CD14-positive monocyte (primary cell): ENCODE results near the gene TRPC1. TPM values are rescaled to one million over a fixed set of nuclear protein-coding genes. Genes with fewer than 3 reads are reported as not detected.

ENCODE experiments used
- DNase-seq, 3 donors: peaks; one replicate each; pipeline ENCODE4 v3.0.0-alpha.2; 2011 to 2022
- H2AFZ ChIP-seq: 2 replicates; pipeline ENCODE4 v1.6.0; 2012; ENCODE audit warnings: mild to moderate bottlenecking, low read depth, low read length, inconsistent platforms; ENCODE audit not compliant: insufficient read depth, poor library complexity, severe bottlenecking
- H3K27ac ChIP-seq, 2 donors: 1 replicate in 1 of 2; 2 replicates in 1 of 2; pipeline ENCODE4 v1.5.1; 2012 to 2013; ENCODE audit warnings: low read length in 2 of 2, control low read depth in 1 of 2, inconsistent platforms in 1 of 2, low read depth in 1 of 2, mild to moderate bottlenecking in 1 of 2
- H3K27me3 ChIP-seq, 2 donors: one replicate each; pipeline versions ENCODE4 v1.6.0 to v1.6.1; 2011 to 2013; ENCODE audit warnings: low read length in 2 of 2; ENCODE audit not compliant: control insufficient read depth in 2 of 2, insufficient read depth in 2 of 2
- H3K36me3 ChIP-seq, 2 donors: replicated peaks in 1 of 2; 1 replicate in 1 of 2; 2 replicates in 1 of 2; pipeline versions ENCODE4 v1.5.1 to v1.6.1; 2012 to 2013; ENCODE audit warnings: low read length in 2 of 2, control low read depth in 1 of 2, inconsistent platforms in 1 of 2, mild to moderate bottlenecking in 1 of 2; ENCODE audit not compliant: insufficient read depth in 2 of 2, control insufficient read depth in 1 of 2
- H3K4me1 ChIP-seq, 2 donors: 1 replicate in 1 of 2; 2 replicates in 1 of 2; pipeline versions ENCODE4 v1.5.1 to v1.6.1; 2012 to 2013; ENCODE audit warnings: low read length in 2 of 2, control low read depth in 1 of 2, inconsistent platforms in 1 of 2, mild to moderate bottlenecking in 1 of 2, moderate library complexity in 1 of 2; ENCODE audit not compliant: insufficient read depth in 2 of 2, control insufficient read depth in 1 of 2
- H3K4me2 ChIP-seq: replicated peaks from 2 replicates; pipeline ENCODE3; 2012; ENCODE audit warnings: low read length, moderate library complexity, mild to moderate bottlenecking; ENCODE audit not compliant: poor library complexity, severe bottlenecking; ENCODE audit errors: extremely low read depth
- H3K4me3 ChIP-seq, 3 experiments: fragments of 200-600 bp in 1 of 3; sonication (generic) in 1 of 3; replicated peaks in 1 of 3; 1 replicate in 2 of 3; 2 replicates in 1 of 3; pipeline ENCODE4 v1.5.1; 2011 to 2013; ENCODE audit warnings: low read length in 3 of 3, mild to moderate bottlenecking in 3 of 3, control low read depth in 2 of 3, low read depth in 2 of 3, inconsistent platforms in 1 of 3, moderate library complexity in 1 of 3
- H3K79me2 ChIP-seq: 2 replicates; pipeline ENCODE4 v1.6.0; 2012; ENCODE audit warnings: mild to moderate bottlenecking, control low read depth, inconsistent platforms, low read length, moderate library complexity; ENCODE audit not compliant: insufficient read depth
- H3K9ac ChIP-seq: 2 replicates; pipeline ENCODE4 v1.6.0; 2017; ENCODE audit warnings: low read length, mild to moderate bottlenecking; ENCODE audit not compliant: insufficient read depth, poor library complexity, severe bottlenecking
- H3K9me3 ChIP-seq, 2 donors: replicated peaks in 1 of 2; 1 replicate in 1 of 2; 2 replicates in 1 of 2; pipeline versions ENCODE4 v1.5.1 to v1.6.1; 2012 to 2013; ENCODE audit warnings: low read length in 2 of 2, control low read depth in 1 of 2; ENCODE audit not compliant: control insufficient read depth in 1 of 2, insufficient read depth in 1 of 2
- H4K20me1 ChIP-seq: 2 replicates; pipeline ENCODE4 v1.6.0; 2012; ENCODE audit warnings: mild to moderate bottlenecking, low read length, control low read depth, moderate library complexity; ENCODE audit not compliant: insufficient read depth
- H3K27ac Mint-ChIP-seq, 7 donors: one replicate each; pipeline ENCODE4 v1.8.0; 2020; ENCODE audit warnings: mild to moderate bottlenecking in 7 of 7, mixed read lengths in 7 of 7, moderate library complexity in 6 of 7, inconsistent platforms in 2 of 7
- H3K27me3 Mint-ChIP-seq, 3 donors: one replicate each; pipeline ENCODE4 v1.8.0; 2021 to 2022; ENCODE audit warnings: low read depth in 3 of 3, mild to moderate bottlenecking in 3 of 3, mixed read lengths in 3 of 3, moderate library complexity in 3 of 3, inconsistent platforms in 1 of 3
- H3K36me3 Mint-ChIP-seq, 2 donors: one replicate each; pipeline ENCODE4 v1.8.0; 2020; ENCODE audit warnings: mixed read lengths in 2 of 2, inconsistent platforms in 1 of 2, mild to moderate bottlenecking in 1 of 2
- H3K4me1 Mint-ChIP-seq: one replicate; pipeline ENCODE4 v1.8.0; 2020; ENCODE audit warnings: mild to moderate bottlenecking, mixed read lengths
- H3K4me3 Mint-ChIP-seq, 2 donors: one replicate each; pipeline ENCODE4 v1.8.0; 2020; ENCODE audit warnings: mild to moderate bottlenecking in 2 of 2, mixed read lengths in 2 of 2, moderate library complexity in 1 of 2
- H3K9me3 Mint-ChIP-seq, 7 donors: one replicate each; pipeline ENCODE4 v1.8.0; 2020 to 2022; ENCODE audit warnings: mixed read lengths in 7 of 7, mild to moderate bottlenecking in 6 of 7, moderate library complexity in 6 of 7, inconsistent platforms in 2 of 7
- CTCF ChIP-seq: fragments of 200-600 bp; IDR thresholded peaks from one replicate; pipeline ENCODE4 v1.8.0; 2022; ENCODE audit warnings: antibody characterized with exemption, mild to moderate bottlenecking
- WGBS: methylation state at CpG from one replicate; pipeline ENCODE4 v1.1.5; 2013; ENCODE audit warnings: missing lambda C conversion rate; ENCODE audit not compliant: insufficient coverage; 5-methylcytosine and 5-hydroxymethylcytosine counted together
- intact Hi-C, 2 donors: fragments of 100-400 bp; cut with micrococcal nuclease; formaldehyde crosslinking; loops; one replicate each; pipeline versions ENCODE4 v1.15.0 to v1.15.1; 2023
- polyA plus RNA-seq, 3 donors: library from polyadenylated mRNA; depleted of rRNA in 1 of 3; unstranded in 2 of 3; stranded (reverse) in 1 of 3; fragments of 300-500 nt in 2 of 3; fragments of >200 nt in 1 of 3; fragmentation: Illumina TruSeq in 2 of 3; gene quantifications; 1 replicate in 2 of 3; 2 replicates in 1 of 3; pipeline ENCODE4 v1.2.3, GENCODE V29; 2012 to 2021

Gene TRPC1
- polyA plus RNA-seq, 3 donors, result 0.01 TPM; not detected in 2

GRCh38 chr3:142818651-142819050 is 94.8 kb downstream of the TRPC1 start:
- DNase-seq, result no peak
- no peak overlapping the region for H3K4me3 Mint-ChIP-seq
- H3K36me3 Mint-ChIP-seq, result peaks cover 0 to 2% of the 10 kb centered on the region in 2 donors

GRCh38 chr3:142819179-142819578 is 95.3 kb downstream of the TRPC1 start:
- no peak overlapping the region for H2AFZ ChIP-seq
- peaks cover 2% of the 10 kb centered on the region for H3K4me1 Mint-ChIP-seq
- peaks cover 0 to 2% of the 10 kb centered on the region in 2 donors for H3K36me3 Mint-ChIP-seq
- peaks cover 0 to 2% (median 0%) of the 10 kb centered on the region in 3 donors for H3K27me3 Mint-ChIP-seq
- no peak for DNase-seq
- no peaks in the 10 kb centered on the region for H3K27me3 ChIP-seq
- no peaks in the 10 kb centered on the region for H3K9me3 ChIP-seq
- H3K36me3 ChIP-seq, result no peaks in the 10 kb centered on the region
- no peak overlapping the region for H3K4me3 Mint-ChIP-seq
- no peaks in the 10 kb centered on the region for H3K79me2 ChIP-seq
- TF ChIP-seq CTCF, result no peak
- no peak overlapping the region for H3K4me2 ChIP-seq
- intact Hi-C loops, result no loop called here
- H3K27ac ChIP-seq, result no peak overlapping the region
- H4K20me1 ChIP-seq, result no peaks in the 10 kb centered on the region
- H3K27ac Mint-ChIP-seq, result no peak overlapping the region
- H3K9me3 Mint-ChIP-seq, result no peaks in the 10 kb centered on the region
- H3K9ac ChIP-seq, result no peak overlapping the region
- H3K4me1 ChIP-seq, result no peaks in the 10 kb centered on the region
- no peak overlapping the region for H3K4me3 ChIP-seq

More at GRCh38 chr3:142818651-142819050, 94.8 kb downstream of the TRPC1 start:
- Histone ChIP-seq H3K4me1 (no peaks in the 10 kb centered on the region), H3K4me2 (no peak overlapping the region), H3K27ac (no peak overlapping the region), H4K20me1 (no peaks in the 10 kb centered on the region), H3K27me3 (no peaks in the 10 kb centered on the region), H3K36me3 (no peaks in the 10 kb centered on the region), H3K9ac (no peak overlapping the region), H3K4me3 (no peak overlapping the region), H3K79me2 (no peaks in the 10 kb centered on the region), H3K9me3 (no peaks in the 10 kb centered on the region), H2AFZ (no peak overlapping the region)
- no peak for TF ChIP-seq CTCF
- Mint-ChIP-seq H3K4me1 (peaks cover 2% of the 10 kb centered on the region), H3K27ac (no peak overlapping the region), H3K27me3 (peaks cover 0 to 2% (median 0%) of the 10 kb centered on the region in 3 donors), H3K9me3 (no peaks in the 10 kb centered on the region)
- intact Hi-C loops, result no loop called here
- WGBS, result 97% methylated on average over 6 of the region's 9 CpGs
